Activated gamma-delta T cell (primary cell): ENCODE measurements around the gene PRKN.
"Not testable (repeated sequence)": the region's sequence is repeated elsewhere in the genome, so short reads cannot be mapped to it uniquely, and the experiment has no call there.

Experiments used
- DNase-seq: peaks from one replicate; lab custom pipeline; 2025; lab: John Stamatoyannopoulos, UW

PRKN gene

DNA sequence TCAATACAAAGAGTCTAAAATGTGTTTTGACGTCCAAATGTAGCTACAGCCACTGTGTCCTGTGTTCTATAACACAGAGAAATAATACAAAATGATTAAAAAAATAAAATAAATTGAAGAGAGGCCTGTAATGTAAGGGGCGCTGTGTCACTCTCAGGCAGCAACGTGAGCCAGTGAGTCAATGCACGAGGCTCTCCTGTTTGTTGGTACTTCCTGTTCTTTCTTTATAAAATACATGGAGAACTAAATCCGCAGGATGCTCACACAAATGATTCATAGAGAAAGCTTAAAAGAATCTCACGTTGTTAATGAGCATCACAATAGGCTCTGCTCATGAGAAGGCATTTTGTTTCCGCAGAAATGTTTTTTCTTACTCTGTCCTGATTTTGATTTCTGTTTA lies 818.7 kb downstream of the PRKN start:
- DNase-seq, result no peak

GRCh38 chr6:161906571-161906970 lies 821.0 kb downstream of the PRKN start:
- no peak for DNase-seq

DNA sequence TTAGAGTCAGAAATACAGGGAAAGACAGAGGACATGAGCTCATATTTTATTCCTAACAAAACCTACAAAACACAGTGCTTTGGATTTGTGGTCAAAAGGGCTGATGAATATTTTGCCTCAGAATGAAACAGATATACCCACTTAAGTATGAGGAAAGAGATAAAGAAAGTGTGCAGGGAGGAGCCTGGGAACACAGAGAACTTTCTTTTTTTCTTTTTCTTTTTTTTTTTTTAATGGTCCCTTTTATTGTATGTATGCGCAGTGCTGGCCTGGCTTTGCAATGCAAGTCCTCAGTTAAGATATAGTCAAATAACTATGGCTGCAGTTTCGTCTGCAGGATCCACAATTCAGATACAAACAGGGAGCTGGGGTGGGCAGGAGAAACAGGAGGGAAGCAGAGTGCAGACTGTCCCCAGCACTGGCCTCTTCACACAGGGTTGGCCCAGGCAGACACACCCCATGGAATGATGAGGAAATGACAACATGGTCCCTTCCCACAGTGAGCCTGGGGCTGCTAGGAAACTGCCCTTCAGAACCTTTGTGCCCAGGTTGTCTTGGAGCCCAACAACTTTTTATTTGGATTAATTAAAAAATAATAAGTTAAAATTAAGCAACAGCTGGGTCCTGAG lies 823.9 kb downstream of the PRKN start:
- no peak for DNase-seq

DNA sequence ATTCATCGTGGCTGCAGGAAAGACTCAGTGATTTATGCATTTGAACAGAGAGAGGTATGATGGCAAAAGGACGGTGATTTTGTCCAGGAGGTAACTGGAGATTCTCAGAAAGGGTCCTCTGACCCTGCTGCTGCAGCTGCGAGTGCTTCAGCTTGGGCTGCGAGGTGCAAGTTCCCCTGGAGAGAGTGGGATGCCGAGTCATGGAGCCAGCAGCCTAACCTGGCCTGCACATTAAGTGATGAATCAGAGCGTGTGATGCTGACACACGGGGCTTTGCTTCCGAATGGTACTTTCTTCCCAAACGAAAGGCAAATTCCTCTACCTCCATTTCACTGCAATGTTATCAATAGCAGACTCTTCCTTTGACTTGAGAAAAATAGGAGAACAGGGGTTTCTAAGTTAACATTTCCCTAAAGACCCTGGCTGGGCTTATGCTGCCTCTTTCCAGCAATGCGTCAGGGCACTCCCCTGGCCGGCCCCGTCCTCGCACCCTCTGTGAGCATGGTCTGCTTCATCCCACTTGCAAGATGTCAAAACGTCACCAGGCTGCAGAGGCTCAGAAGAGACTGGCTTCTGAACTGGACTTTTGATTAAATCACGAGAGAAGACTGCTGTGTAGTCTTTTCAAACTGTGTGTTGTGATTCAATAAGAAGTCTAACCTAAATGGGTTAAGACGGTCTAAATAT lies 825.7 kb downstream of the PRKN start:
- DNase-seq, result no peak

- no peak for DNase-seq
These were observed 833.1 kb downstream of the PRKN start for GRCh38 chr6:161894436-161894835.

DNA sequence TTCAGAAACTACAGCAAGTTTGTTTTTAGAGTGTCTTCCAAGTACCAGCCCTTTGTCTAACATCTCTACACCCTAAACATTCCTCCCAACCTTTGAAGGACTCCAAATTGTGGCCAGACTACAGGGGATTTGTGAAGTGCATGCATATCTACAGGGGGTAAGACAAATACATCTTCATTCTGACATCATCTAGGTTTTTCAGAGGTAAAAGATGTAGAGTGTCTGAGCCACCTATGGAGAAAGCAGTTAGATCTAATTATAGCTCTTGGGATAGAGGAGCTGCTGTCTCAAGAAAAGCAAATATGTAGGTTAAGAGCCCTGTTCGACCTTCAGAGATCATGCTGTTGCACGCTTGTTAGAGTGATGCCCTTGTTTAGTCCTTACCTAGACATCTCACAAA lies 836.0 kb downstream of the PRKN start:
- no peak for DNase-seq

DNA sequence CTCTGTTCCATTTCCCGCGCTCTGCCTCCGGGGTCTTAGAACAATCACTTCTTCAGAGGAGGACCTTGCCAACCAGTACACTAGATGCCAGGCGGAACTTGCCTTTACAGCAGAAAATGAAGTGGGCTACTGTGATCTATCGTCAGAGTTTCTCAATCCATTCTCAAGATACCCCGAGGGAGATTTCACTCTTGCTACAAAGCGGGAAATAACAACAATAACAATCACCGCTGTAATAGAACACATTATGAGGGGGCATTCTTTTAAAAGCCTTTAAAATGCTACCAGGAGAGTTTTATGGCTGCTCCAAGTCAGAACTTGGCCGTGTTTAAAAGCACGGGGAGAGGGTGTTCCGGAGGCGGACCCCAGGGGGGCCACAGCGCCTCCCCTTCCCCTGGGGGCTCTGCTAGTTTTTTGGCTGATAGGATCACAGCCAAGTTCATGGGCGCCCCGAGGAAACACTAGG lies 836.7 kb downstream of the PRKN start:
- no peak for DNase-seq

- no peak for DNase-seq
These were observed 837.3 kb downstream of the PRKN start for GRCh38 chr6:161890133-161890831.

GRCh38 chr6:161889324-161889723 lies 838.2 kb downstream of the PRKN start:
- DNase-seq, result no peak

- not testable (repeated sequence) for DNase-seq
These were observed 841.0 kb downstream of the PRKN start for GRCh38 chr6:161886545-161886944.

DNA sequence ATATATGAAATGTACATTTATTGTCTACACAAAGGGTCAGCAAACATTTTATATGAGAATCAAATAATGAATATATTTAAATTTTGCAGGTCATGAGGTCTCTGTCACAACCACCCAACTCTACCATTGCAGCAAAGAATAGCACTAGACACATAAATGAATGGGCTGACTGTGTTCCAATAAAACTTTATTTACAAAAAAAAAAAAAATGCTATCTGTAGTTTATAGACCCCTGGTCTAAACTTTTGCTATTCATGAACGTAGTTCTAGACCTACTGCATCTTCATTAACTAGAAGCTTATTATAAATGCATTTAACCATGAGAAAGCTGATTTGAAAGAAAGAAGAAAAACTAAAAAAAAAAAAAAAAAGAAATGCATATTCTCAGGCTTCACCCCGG lies 842.8 kb downstream of the PRKN start:
- DNase-seq, result no peak

GRCh38 chr6:161882196-161882765 lies 845.3 kb downstream of the PRKN start:
- DNase-seq, result no peak

DNA sequence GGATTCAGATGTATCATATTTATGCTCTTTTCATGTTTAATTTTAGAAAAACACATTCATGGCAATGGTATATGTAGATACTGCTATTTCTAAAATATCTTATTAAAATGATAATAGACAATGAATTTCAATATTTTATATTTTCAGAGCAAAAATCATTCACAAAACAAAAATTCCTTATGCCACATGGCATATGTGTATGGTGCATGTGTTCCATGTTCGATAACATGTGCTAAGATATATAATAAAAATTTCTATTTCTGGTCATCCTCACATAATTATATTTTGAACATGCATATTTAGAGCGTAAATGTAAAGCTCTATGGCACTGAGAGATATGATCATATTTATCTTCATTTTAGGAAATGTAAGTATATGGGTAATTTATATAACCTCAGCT lies 847.5 kb downstream of the PRKN start:
- DNase-seq, result no peak

DNA sequence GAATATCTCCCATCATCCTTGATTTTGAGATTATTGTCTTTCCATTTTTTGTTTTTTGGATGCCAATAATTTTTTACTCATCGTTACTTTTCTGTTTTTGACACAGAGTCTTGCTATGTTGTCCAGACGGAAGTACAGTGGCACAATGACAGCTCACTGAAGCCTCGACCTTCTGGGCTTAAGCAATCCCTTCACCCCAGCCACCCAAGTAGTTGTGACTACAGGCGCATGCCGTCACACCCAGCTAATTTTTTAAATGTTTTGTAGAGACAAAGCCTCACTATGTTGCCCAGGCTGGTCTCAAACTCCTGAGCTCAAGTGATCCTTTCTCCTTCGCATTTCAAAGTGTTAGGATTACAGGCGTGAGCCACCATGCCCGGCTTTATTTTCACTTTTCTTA lies 851.3 kb downstream of the PRKN start:
- DNase-seq, result no peak

GRCh38 chr6:161870236-161870901 lies 857.2 kb downstream of the PRKN start:
- no peak for DNase-seq

DNA sequence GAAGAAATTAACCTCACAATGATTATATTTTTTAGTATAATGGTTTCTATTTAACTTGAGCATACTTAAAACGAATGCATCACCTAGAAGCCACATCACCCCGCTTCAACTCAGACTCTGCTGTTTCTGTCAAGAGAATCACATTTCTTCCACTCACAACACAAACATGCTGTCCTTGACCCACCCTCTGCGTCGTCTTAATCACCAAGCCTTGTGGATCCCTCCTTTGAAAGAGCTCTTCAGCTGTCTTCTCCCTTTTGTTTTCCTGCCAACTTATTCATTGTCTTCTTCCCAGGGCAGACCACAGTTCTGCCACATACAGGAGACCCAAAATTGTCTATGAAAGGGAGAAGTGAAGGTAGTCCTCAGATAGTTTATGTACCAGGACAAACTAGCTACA lies 858.1 kb downstream of the PRKN start:
- no peak for DNase-seq

GRCh38 chr6:161866570-161866969 lies 861.0 kb downstream of the PRKN start:
- DNase-seq, result no peak

GRCh38 chr6:161861061-161861460 lies 866.5 kb downstream of the PRKN start:
- not testable (repeated sequence) for DNase-seq

GRCh38 chr6:161853657-161854056 lies 873.9 kb downstream of the PRKN start:
- DNase-seq, result no peak

DNA sequence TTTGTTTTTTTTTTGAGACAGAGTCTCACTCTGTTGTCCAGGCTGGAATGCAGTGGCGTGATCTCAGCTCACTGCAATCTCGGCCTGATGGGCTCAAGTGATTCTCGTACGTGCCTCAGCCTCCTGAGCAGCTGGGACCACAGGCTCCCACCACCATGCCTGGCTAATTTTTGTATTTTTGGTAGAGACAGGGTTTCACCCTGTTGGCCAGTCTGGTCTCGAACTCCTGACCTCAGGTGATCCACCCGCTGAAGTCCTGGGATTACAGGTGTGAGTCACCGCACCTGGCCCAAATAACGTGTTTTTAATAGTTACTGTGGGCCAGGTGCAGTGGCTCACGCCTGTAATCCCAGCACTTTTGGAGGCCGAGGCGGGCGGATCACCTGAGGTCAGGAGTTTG lies 876.1 kb downstream of the PRKN start:
- not testable (repeated sequence) for DNase-seq

GRCh38 chr6:161850562-161850961 lies 877.0 kb downstream of the PRKN start:
- no peak for DNase-seq

DNA sequence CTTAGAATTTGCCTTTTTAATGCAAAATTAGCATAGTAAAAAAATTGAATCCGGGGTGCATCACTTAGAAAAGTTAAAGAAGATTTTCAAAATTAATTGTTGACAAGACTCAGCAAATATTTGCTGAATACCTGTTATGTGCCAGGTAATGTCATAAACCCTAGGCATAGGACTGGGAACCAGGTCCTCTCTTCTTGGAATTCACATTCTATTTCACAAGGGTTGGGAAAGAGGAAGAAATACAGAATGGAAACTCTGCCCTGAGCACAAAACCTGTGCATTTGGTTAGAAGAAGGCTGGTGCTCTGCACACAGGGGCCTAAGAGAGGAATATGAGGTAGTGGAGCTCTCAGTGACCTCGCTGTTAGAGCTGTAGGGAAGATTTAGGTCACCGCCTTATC lies 879.9 kb downstream of the PRKN start:
- DNase-seq, result no peak
